ENCODE measurements around the gene PPP4R3A. TPM values are rescaled to one million over a fixed set of nuclear protein-coding genes. Genes with fewer than 3 reads are reported as not detected.

Gene PPP4R3A
- total and polyA plus RNA-seq, 2 donors from 2014 or later, result 29.0 to 86.5 TPM

DNA sequence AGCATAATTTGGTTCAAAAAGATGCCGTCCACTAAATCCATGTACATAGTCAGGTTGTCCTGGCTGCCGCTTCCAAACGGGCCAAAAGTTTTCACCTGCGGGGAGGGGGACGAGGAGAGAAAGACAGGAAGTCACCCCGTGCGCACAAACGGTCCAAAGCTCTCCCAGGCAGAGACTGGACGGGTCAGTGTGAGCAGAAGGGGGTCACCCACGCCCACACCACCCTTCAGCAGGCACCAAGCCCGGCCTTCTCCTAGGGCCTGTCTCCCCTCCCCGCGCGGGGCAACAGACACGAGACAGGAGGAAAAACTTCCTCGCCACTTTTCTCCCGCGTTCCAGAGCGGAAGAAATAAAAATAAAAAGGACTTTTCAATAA is 93.4 kb downstream of the PPP4R3A start:
- Histone ChIP-seq H3K27ac (ENCODE audit: low read depth in 2 of 2, low read length in 2 of 2) (peak overlapping the region; percentile 41 to 64), H3K9ac (ENCODE audit: low read length in 3 of 3) (peak overlapping the region in 2 of 3 donors; percentile 21 to 53), H3K36me3 (ENCODE audit: control insufficient read depth in 2 of 3, insufficient read depth in 3 of 3, low read length in 3 of 3) (no peaks in the 10 kb centered on the region)

DNA sequence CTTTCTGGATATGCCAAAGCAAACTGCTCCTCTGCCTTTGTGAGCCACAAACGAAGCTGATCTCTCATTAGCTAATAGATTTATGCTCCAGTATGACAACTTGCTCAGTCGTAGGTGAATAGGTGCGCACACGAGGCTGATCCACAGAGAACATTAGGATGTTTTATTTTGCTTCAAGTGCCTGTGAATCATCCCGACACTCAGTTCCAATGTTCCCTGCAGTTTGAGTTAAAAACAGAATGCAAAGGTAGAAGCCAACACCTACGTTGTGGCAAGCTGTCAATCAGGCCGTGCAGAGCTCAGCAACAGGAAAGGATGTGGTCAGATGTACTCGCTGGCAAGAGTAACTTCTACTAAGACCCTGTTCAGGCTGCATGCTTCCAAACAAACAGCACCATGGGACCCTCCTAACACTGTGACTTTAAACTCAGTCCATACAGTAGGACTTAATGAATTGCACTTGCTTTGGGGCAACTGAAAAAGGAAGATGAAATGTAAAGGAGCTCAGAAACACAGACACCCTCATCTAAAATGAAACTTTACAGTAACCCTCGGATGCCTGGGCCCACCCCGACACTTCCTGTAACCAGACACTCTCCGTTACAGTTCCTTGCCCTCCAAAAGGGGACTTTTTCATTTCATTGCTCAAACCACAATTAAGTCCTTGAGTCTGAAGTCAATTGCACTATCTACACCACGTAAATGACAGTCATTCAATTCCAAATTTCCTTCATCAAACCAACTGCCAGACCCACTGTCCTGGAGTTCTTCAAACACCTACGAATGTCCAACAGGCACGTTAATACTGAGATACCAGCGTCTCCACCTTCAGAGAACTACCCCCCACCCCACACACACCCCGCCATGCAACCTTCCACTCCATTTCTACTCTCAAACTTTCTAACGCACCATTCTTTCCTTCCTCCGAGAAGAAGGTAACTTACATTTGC is 94.0 kb downstream of the PPP4R3A start:
- intact Hi-C loops (cut with DNase I), result loop anchor here (5.0 kb wide), 1 partner anchor 89 kb away; no protein-coding TSS in a partner anchor
- Histone ChIP-seq H3K36me3 (ENCODE audit: control insufficient read depth in 2 of 3, insufficient read depth in 3 of 3, low read length in 3 of 3) (no peaks in the 10 kb centered on the region), H3K9me3 (ENCODE audit: control insufficient read depth in 2 of 3, insufficient read depth in 1 of 3, low read length in 3 of 3) (no peaks in the 10 kb centered on the region), H3K27ac (ENCODE audit: low read depth in 2 of 2, low read length in 2 of 2) (peak overlapping the region; percentile 41 to 64), H3K4me1 (ENCODE audit: control insufficient read depth in 2 of 3, insufficient read depth in 2 of 3, low read depth in 1 of 3, low read length in 3 of 3) (peaks cover 8 to 22% (median 10%) of the 10 kb centered on the region in 3 donors), H3K27me3 (ENCODE audit: control insufficient read depth, insufficient read depth, low read length) (no peaks in the 10 kb centered on the region), H3K9ac (ENCODE audit: low read length in 3 of 3) (peak overlapping the region; percentile 17 to 53 (median 21)), H3K4me3 (ENCODE audit: low read length in 3 of 3) (peak overlapping the region; percentile 42 to 75 (median 60))
- no peak for FAIRE-seq
- TF ChIP-seq, protein P1, sequence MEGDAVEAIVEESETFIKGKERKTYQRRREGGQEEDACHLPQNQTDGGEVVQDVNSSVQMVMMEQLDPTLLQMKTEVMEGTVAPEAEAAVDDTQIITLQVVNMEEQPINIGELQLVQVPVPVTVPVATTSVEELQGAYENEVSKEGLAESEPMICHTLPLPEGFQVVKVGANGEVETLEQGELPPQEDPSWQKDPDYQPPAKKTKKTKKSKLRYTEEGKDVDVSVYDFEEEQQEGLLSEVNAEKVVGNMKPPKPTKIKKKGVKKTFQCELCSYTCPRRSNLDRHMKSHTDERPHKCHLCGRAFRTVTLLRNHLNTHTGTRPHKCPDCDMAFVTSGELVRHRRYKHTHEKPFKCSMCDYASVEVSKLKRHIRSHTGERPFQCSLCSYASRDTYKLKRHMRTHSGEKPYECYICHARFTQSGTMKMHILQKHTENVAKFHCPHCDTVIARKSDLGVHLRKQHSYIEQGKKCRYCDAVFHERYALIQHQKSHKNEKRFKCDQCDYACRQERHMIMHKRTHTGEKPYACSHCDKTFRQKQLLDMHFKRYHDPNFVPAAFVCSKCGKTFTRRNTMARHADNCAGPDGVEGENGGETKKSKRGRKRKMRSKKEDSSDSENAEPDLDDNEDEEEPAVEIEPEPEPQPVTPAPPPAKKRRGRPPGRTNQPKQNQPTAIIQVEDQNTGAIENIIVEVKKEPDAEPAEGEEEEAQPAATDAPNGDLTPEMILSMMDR (IDR thresholded peaks at IDR 0.05; ENCODE audit: borderline replicate concordance, extremely low read depth, insufficient read depth), result no peak
- peak in 3 of 5 donors; percentile 63 to 86 (median 83) for DNase-seq

More for the DNA sequence above, 93.4 kb downstream of the PPP4R3A start:
- peak in 3 of 5 donors; percentile 56 to 82 (median 69) for DNase-seq
- peaks cover 8 to 22% (median 10%) of the 10 kb centered on the region in 3 donors for H3K4me1 ChIP-seq (ENCODE audit: control insufficient read depth in 2 of 3, insufficient read depth in 2 of 3, low read depth in 1 of 3, low read length in 3 of 3)
- H3K4me3 ChIP-seq (ENCODE audit: low read length in 3 of 3), result peak overlapping the region; percentile 42 to 75 (median 60)
- intact Hi-C loops (cut with DNase I), result loop anchor here (5.0 kb wide), 1 partner anchor 89 kb away; no protein-coding TSS in a partner anchor
- no peak for FAIRE-seq
- H3K27me3 ChIP-seq (ENCODE audit: control insufficient read depth, insufficient read depth, low read length), result no peaks in the 10 kb centered on the region
- no peaks in the 10 kb centered on the region for H3K9me3 ChIP-seq (ENCODE audit: control insufficient read depth in 2 of 3, insufficient read depth in 1 of 3, low read length in 3 of 3)
- TF ChIP-seq, protein P1 (IDR thresholded peaks at IDR 0.05; ENCODE audit: borderline replicate concordance, extremely low read depth, insufficient read depth), result no peak

DNA sequence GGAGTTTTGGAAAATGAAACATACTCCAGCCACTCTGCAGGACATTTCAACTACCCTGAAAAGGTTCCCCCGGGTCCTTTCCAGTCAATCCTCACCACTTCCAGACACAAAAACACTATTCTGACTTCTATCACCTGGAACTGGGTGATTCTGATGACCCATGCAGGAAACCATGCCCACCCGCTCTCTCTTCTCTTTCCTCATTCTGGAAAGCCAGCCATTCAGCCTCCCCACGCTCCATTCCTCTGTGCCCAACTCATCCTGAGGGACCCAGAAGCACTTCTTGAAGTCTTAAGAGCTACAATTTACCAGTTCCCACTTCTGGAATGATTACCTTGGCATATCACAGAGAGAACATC is 95.7 kb downstream of the PPP4R3A start:
- H3K4me3 ChIP-seq (ENCODE audit: low read length in 3 of 3), result no peak overlapping the region
- no peaks in the 10 kb centered on the region for H3K27me3 ChIP-seq (ENCODE audit: control insufficient read depth, insufficient read depth, low read length)
- intact Hi-C loops (cut with DNase I), result no loop called here

More for the DNA sequence above, 95.7 kb downstream of the PPP4R3A start:
- Histone ChIP-seq H3K36me3 (ENCODE audit: control insufficient read depth in 2 of 3, insufficient read depth in 3 of 3, low read length in 3 of 3) (no peaks in the 10 kb centered on the region), H3K9me3 (ENCODE audit: control insufficient read depth in 2 of 3, insufficient read depth in 1 of 3, low read length in 3 of 3) (no peaks in the 10 kb centered on the region), H3K9ac (ENCODE audit: low read length in 3 of 3) (no peak overlapping the region), H3K27ac (ENCODE audit: low read depth in 2 of 2, low read length in 2 of 2) (no peak overlapping the region), H3K4me1 (ENCODE audit: control insufficient read depth in 2 of 3, insufficient read depth in 2 of 3, low read depth in 1 of 3, low read length in 3 of 3) (peaks cover 8 to 22% (median 10%) of the 10 kb centered on the region in 3 donors)
- TF ChIP-seq, protein P1 (IDR thresholded peaks at IDR 0.05; ENCODE audit: borderline replicate concordance, extremely low read depth, insufficient read depth), result no peak
- DNase-seq (no peak), FAIRE-seq (no peak)

Measured in kidney (tissue), 14 donors.